Right atrium auricular region (tissue), 2 donors: Measurements from ENCODE around the gene HCFC1. TPM values are rescaled to one million over a fixed set of nuclear protein-coding genes. Genes with fewer than 3 reads are reported as not detected.
A peak's percentile ranks its signal among the peaks of the same experiment; 100 is the strongest.

Source experiments
- DNase-seq: peaks from one replicate; pipeline ENCODE4 v3.0.0-alpha.2; 2019; ENCODE audit warnings: low spot score
- H3K27ac ChIP-seq, 2 donors: fragments of 200-600 bp; sonication (generic); 1 replicate in 1 of 2; 2 replicates in 1 of 2; pipeline ENCODE4 v1.5.1; 2016 to 2019
- H3K27me3 ChIP-seq, 2 donors: fragments of 200-600 bp; sonication (generic); one replicate each; pipeline versions ENCODE4 v1.5.1 to v1.6.0; 2017 to 2019
- H3K36me3 ChIP-seq: fragments of 200-600 bp; sonication (generic); one replicate; pipeline ENCODE4 v1.5.1; 2016
- H3K4me1 ChIP-seq, 2 donors: fragments of 200-600 bp; sonication (generic); one replicate each; pipeline versions ENCODE4 v1.5.1 to v1.6.0; 2017 to 2019
- H3K4me3 ChIP-seq, 2 donors: fragments of 200-600 bp; sonication (generic); 1 replicate in 1 of 2; 2 replicates in 1 of 2; pipeline ENCODE4 v1.5.1; 2017 to 2019; ENCODE audit warnings: mild to moderate bottlenecking in 1 of 2, moderate library complexity in 1 of 2
- H3K9me3 ChIP-seq, 2 donors: fragments of 200-600 bp; sonication (generic); one replicate each; pipeline ENCODE4 v1.5.1; 2019
- total RNA-seq, 2 donors: library from RNA; depleted of rRNA; stranded (reverse); fragments of >200 nt; gene quantifications; one replicate each; pipeline ENCODE4 v1.1.0, GENCODE V29; 2016
- TF ChIP-seq, protein P1 (sequence below), 2 donors: fragments of 200-600 bp; sonication (generic); IDR thresholded peaks; one replicate each; pipeline ENCODE4 v1.5.1; 2019; ENCODE audit warnings: antibody characterized with exemption in 2 of 2

Gene HCFC1
- total RNA-seq, 2 donors from 2014 or later: 40.8 to 54.7 TPM

DNA sequence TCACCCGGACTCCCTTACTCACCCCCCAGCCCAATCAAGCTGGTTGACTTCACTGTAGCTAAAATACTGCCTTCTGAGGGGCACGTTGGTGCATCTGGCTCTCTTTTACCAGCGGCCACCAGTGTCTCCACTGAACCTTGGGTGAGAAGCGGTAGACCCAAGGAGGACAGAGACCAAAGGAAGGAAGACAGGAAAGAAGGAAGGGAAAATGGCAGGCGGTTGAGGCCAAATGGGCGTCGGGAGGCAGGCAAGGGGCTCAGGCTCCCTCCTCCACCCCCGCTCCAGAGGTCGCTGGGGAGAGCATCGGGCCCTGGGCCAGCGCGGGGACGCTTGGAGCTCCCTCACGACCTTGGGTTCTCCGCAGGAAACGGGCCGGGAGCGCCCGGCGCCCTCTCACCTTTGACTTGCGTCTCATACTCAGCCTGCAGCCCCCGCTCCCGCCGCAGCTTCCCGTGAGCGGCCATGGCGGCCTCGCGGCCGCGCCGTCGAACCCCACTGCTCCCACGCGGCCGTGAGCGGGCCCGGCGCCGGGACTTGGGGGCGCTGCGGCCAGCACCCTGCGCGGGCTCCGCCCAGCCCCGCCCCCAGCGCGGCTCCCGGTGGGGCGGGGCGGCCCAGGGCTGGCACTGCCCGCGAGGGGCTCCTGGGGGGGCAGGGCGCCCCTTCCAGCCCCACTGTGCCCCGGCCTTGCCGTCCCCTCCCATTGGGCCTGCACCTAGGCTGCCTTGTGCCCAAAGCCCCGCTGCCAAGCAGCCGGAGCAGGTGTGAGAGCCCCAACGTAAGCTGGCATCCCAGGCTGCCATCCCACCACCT is 45.7 kb downstream of the HCFC1 start, which contains the start of gene ARHGAP4:
TSS of gene ARHGAP4 (minus strand) at position 526 of the 813 bp plus-strand sequence. CDS start at position 464, 62 bp downstream.
- no peaks in the 10 kb centered on the region for H3K27me3 ChIP-seq
- peaks cover 14% of the 10 kb centered on the region for H3K36me3 ChIP-seq
- DNase-seq: no peak
- peaks cover 0 to 60% of the 10 kb centered on the region in 2 donors for H3K4me1 ChIP-seq
- H3K9me3 ChIP-seq: no peaks in the 10 kb centered on the region
- peak within 1 kb of the TSS; percentile 41 to 64 for H3K4me3 ChIP-seq
- peak within 1 kb of the TSS; percentile 90 for H3K27ac ChIP-seq
- TF ChIP-seq, protein P1, sequence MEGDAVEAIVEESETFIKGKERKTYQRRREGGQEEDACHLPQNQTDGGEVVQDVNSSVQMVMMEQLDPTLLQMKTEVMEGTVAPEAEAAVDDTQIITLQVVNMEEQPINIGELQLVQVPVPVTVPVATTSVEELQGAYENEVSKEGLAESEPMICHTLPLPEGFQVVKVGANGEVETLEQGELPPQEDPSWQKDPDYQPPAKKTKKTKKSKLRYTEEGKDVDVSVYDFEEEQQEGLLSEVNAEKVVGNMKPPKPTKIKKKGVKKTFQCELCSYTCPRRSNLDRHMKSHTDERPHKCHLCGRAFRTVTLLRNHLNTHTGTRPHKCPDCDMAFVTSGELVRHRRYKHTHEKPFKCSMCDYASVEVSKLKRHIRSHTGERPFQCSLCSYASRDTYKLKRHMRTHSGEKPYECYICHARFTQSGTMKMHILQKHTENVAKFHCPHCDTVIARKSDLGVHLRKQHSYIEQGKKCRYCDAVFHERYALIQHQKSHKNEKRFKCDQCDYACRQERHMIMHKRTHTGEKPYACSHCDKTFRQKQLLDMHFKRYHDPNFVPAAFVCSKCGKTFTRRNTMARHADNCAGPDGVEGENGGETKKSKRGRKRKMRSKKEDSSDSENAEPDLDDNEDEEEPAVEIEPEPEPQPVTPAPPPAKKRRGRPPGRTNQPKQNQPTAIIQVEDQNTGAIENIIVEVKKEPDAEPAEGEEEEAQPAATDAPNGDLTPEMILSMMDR (IDR thresholded peaks at IDR 0.05): no peak

DNA sequence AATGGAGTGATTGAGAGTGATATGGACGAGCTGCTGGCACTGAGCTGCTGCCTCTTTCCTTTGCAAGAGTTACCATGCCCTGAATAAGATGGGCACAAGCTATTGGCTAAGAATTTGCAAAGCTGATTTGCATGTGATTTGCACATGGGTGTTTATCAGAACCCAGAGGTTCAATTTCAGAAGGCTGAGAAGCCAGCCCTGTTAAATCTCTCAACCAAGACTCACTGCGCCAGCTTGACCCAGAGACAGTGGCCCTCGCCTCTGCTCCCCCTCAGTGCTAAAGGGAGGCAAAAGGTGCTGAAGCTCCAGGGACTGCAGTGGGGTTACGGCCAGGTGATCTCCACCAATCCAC is 46.3 kb downstream of the HCFC1 start:
- Histone ChIP-seq H3K36me3 (peaks cover 8% of the 10 kb centered on the region), H3K27ac (peak overlapping the region; percentile 21 to 90), H3K27me3 (no peaks in the 10 kb centered on the region), H3K4me3 (peak overlapping the region in 1 of 2 donors; percentile 64), H3K4me1 (peaks cover 0 to 60% of the 10 kb centered on the region in 2 donors), H3K9me3 (no peaks in the 10 kb centered on the region)
- TF ChIP-seq, protein P1 (IDR thresholded peaks at IDR 0.05): no peak
- no peak for DNase-seq

GRCh38 chrX:153924149-153924861 is 47.3 kb downstream of the HCFC1 start:
- TF ChIP-seq, protein P1 (IDR thresholded peaks at IDR 0.05): peak in 1 of 2 donors; percentile 43
- no peaks in the 10 kb centered on the region for H3K36me3 ChIP-seq
- no peaks in the 10 kb centered on the region for H3K27me3 ChIP-seq
- peak overlapping the region; percentile 9 to 11 for H3K27ac ChIP-seq
- H3K4me1 ChIP-seq: peaks cover 0 to 58% of the 10 kb centered on the region in 2 donors
- no peak for DNase-seq
- H3K9me3 ChIP-seq: no peaks in the 10 kb centered on the region
- H3K4me3 ChIP-seq: no peak overlapping the region

- Histone ChIP-seq H3K4me3 (no peak overlapping the region), H3K36me3 (no peaks in the 10 kb centered on the region), H3K27ac (peak overlapping the region in 1 of 2 donors; percentile 36), H3K27me3 (no peaks in the 10 kb centered on the region), H3K9me3 (no peaks in the 10 kb centered on the region), H3K4me1 (peaks cover 0 to 49% of the 10 kb centered on the region in 2 donors)
- TF ChIP-seq, protein P1 (IDR thresholded peaks at IDR 0.05): peak; percentile 45 to 65
- DNase-seq: peak; percentile 75
Measured at GRCh38 chrX:153922932-153923857, 48.4 kb downstream of the HCFC1 start.
